SK-N-SH (cell line): Measurements from ENCODE around the gene HSPG2. TPM values are rescaled to one million over a fixed set of nuclear protein-coding genes. Genes with fewer than 3 reads are reported as not detected.

Experiments used
- CTCF ChIA-PET: fragments of 300-600, 350-600 bp; formaldehyde crosslinking; extraction: SDS; loops from one replicate; lab custom pipeline; 2021; lab: Yijun Ruan, JAX
- POLR2A ChIA-PET: fragments of 350-600 bp; sonication (Branson Sonifier 250); formaldehyde crosslinking; extraction: SDS; loops from one replicate; lab custom pipeline; 2020; ENCODE audit warnings: antibody characterized with exemption, inconsistent platforms; lab: Yijun Ruan, JAX
- DNase-seq: peaks from one replicate; pipeline ENCODE4 v3.0.0; 2012
- H2AFZ ChIP-seq: fragments of 200-600 bp; sonication (generic); 2 replicates; pipeline ENCODE4 v1.8.1; 2016; ENCODE audit warnings: antibody characterized with exemption, mild to moderate bottlenecking, low read depth
- H3F3A ChIP-seq: fragments of 200-600 bp; sonication (generic); replicated peaks from 2 replicates; pipeline ENCODE3; 2016; ENCODE audit warnings: antibody characterized with exemption, mild to moderate bottlenecking; ENCODE audit not compliant: insufficient read depth
- H3K27ac ChIP-seq, 2 experiments: fragments of 200-500 bp in 1 of 2; fragments of 200-600 bp in 1 of 2; sonication (Bioruptor generic) in 1 of 2; sonication (generic), shearing (Covaris generic) in 1 of 2; 2 replicates each; pipeline versions ENCODE4 v1.5.1 to v1.6.1; 2014 to 2016; ENCODE audit warnings: low read depth in 2 of 2, inconsistent platforms in 1 of 2, low read length in 1 of 2, mild to moderate bottlenecking in 1 of 2, mixed read lengths in 1 of 2
- H3K27me3 ChIP-seq: fragments of 200-600 bp; sonication (generic), shearing (Covaris generic); 2 replicates; pipeline ENCODE4 v1.6.1; 2016; ENCODE audit warnings: mixed run types; ENCODE audit not compliant: insufficient read depth
- H3K36me3 ChIP-seq, 2 experiments: fragments of 200-500 bp in 1 of 2; fragments of 200-600 bp in 1 of 2; sonication (Bioruptor generic) in 1 of 2; sonication (generic) in 1 of 2; replicated peaks in 1 of 2; 2 replicates each; pipeline versions ENCODE3 to v1.5.1; 2014 to 2016; ENCODE audit warnings: low read length in 1 of 2, mild to moderate bottlenecking in 1 of 2; ENCODE audit not compliant: insufficient read depth in 2 of 2, control insufficient read depth in 1 of 2
- H3K4me1 ChIP-seq, 2 experiments: fragments of 200-500 bp in 1 of 2; fragments of 200-600 bp in 1 of 2; sonication (Bioruptor generic) in 1 of 2; sonication (generic), shearing (Covaris generic) in 1 of 2; 2 replicates each; pipeline versions ENCODE4 v1.5.1 to v1.6.1; 2014 to 2016; ENCODE audit warnings: low read depth in 1 of 2, low read length in 1 of 2, mixed run types in 1 of 2; ENCODE audit not compliant: insufficient read depth in 2 of 2, control insufficient read depth in 1 of 2
- H3K4me2 ChIP-seq: fragments of 200-600 bp; sonication (generic), shearing (Covaris generic); 2 replicates; pipeline ENCODE4 v1.6.1; 2017; ENCODE audit warnings: mixed run types
- H3K4me3 ChIP-seq, 2 experiments: fragments of 200-500 bp in 1 of 2; fragments of 200-600 bp in 1 of 2; sonication (Bioruptor generic) in 1 of 2; sonication (generic), shearing (Covaris generic) in 1 of 2; 2 replicates each; pipeline versions ENCODE4 v1.5.1 to v1.8.1; 2014 to 2016; ENCODE audit warnings: low read depth in 2 of 2, inconsistent platforms in 1 of 2, low read length in 1 of 2, mild to moderate bottlenecking in 1 of 2, mixed read lengths in 1 of 2, moderate library complexity in 1 of 2
- H3K79me2 ChIP-seq: fragments of 200-600 bp; sonication (generic); 2 replicates; pipeline ENCODE4 v1.8.1; 2017; ENCODE audit warnings: mild to moderate bottlenecking; ENCODE audit not compliant: insufficient read depth
- H3K9ac ChIP-seq: fragments of 200-600 bp; sonication (generic); 2 replicates; pipeline ENCODE4 v1.6.1; 2017; ENCODE audit warnings: mixed run types
- H3K9me2 ChIP-seq: fragments of 200-600 bp; sonication (generic); 2 replicates; pipeline ENCODE4 v1.6.1; 2017; ENCODE audit warnings: mixed run types
- H3K9me3 ChIP-seq: fragments of 200-600 bp; sonication (generic); 2 replicates; pipeline ENCODE4 v1.6.1; 2017; ENCODE audit warnings: mixed run types, mild to moderate bottlenecking, moderate library complexity
- H4K20me1 ChIP-seq: fragments of 200-600 bp; sonication (generic); 2 replicates; pipeline ENCODE4 v1.6.1; 2017; ENCODE audit warnings: mild to moderate bottlenecking, mixed run types; ENCODE audit not compliant: insufficient read depth
- CHD2 ChIP-seq: fragments of 150-350 bp; IDR thresholded peaks from 2 replicates; pipeline ENCODE4 v1.6.1; 2018; ENCODE audit warnings: low read length; ENCODE audit not compliant: partially characterized antibody
- ELF1 ChIP-seq: IDR thresholded peaks from 2 replicates; pipeline ENCODE4 v1.4.0; 2012
- EZH2phosphoT487 ChIP-seq: fragments of 200-600 bp; sonication (generic); IDR thresholded peaks from 2 replicates; pipeline ENCODE4 v1.6.1; 2017; ENCODE audit warnings: low read depth, mixed run types, mild to moderate bottlenecking, antibody characterized with exemption, moderate library complexity, borderline replicate concordance
- FOSL2 ChIP-seq: IDR thresholded peaks from 2 replicates; pipeline ENCODE4 v1.4.0; 2012; ENCODE audit warnings: low read depth, mild to moderate bottlenecking, moderate library complexity, borderline replicate concordance
- FOXM1 ChIP-seq: IDR thresholded peaks from 2 replicates; pipeline ENCODE4 v1.4.0; 2012; ENCODE audit warnings: low read depth, mild to moderate bottlenecking
- GABPA ChIP-seq: IDR thresholded peaks from 2 replicates; pipeline ENCODE4 v1.4.0; 2012; ENCODE audit warnings: low read depth, mild to moderate bottlenecking
- GATA2 ChIP-seq: sonication (generic); formaldehyde crosslinking; IDR thresholded peaks from 2 replicates; pipeline ENCODE4 v1.5.0; 2020; ENCODE audit warnings: mild to moderate bottlenecking, missing genetic modification reagents
- JUND ChIP-seq: IDR thresholded peaks from 2 replicates; pipeline ENCODE4 v1.4.0; 2012
- MEF2A ChIP-seq: IDR thresholded peaks from 2 replicates; pipeline ENCODE4 v1.4.0; 2012; ENCODE audit warnings: low read depth, borderline replicate concordance
- MXI1 ChIP-seq: IDR thresholded peaks from 2 replicates; pipeline ENCODE4 v1.6.1; 2012; ENCODE audit warnings: mild to moderate bottlenecking, low read depth, low read length, improper control_type of control experiment
- RAD21 ChIP-seq: IDR thresholded peaks from 2 replicates; pipeline ENCODE4 v1.6.1; 2012; ENCODE audit warnings: mild to moderate bottlenecking, low read length
- RFX5 ChIP-seq: IDR thresholded peaks from 2 replicates; pipeline ENCODE4 v1.6.1; 2012; ENCODE audit warnings: mild to moderate bottlenecking, improper control_type of control experiment, low read length
- RXRA ChIP-seq: IDR thresholded peaks from 2 replicates; pipeline ENCODE4 v1.4.0; 2012; ENCODE audit warnings: low read depth, mild to moderate bottlenecking, borderline replicate concordance
- SIN3A ChIP-seq: IDR thresholded peaks from 2 replicates; pipeline ENCODE4 v1.6.1; 2012; ENCODE audit warnings: low read depth, mild to moderate bottlenecking, low read length, moderate library complexity, borderline replicate concordance
- TCF12 ChIP-seq: IDR thresholded peaks from 2 replicates; pipeline ENCODE4 v1.4.0; 2012
- TEAD4 ChIP-seq: IDR thresholded peaks from 2 replicates; pipeline ENCODE4 v1.4.0; 2012; ENCODE audit warnings: mild to moderate bottlenecking, borderline replicate concordance; ENCODE audit not compliant: insufficient read depth
- USF1 ChIP-seq: IDR thresholded peaks from 2 replicates; pipeline ENCODE4 v1.4.0; 2012; ENCODE audit warnings: low read depth, borderline replicate concordance
- USF2 ChIP-seq: fragments of 150-350 bp; IDR thresholded peaks from 2 replicates; pipeline ENCODE4 v1.6.1; 2017; ENCODE audit warnings: antibody characterized with exemption, low read length, low read depth, borderline replicate concordance
- ZBTB33 ChIP-seq: IDR thresholded peaks from 2 replicates; pipeline ENCODE4 v1.4.0; 2012; ENCODE audit warnings: low read depth, borderline replicate concordance
- WGBS: methylation state at CpG from one replicate; pipeline ENCODE4 v1.1.6; 2017; ENCODE audit warnings: low lambda C conversion rate; 5-methylcytosine and 5-hydroxymethylcytosine counted together
- polyA plus RNA-seq, 3 experiments: library from polyadenylated mRNA; depleted of rRNA; stranded (reverse); fragments of >200 nt; gene quantifications; 2 replicates each; pipeline ENCODE4 v1.2.3, GENCODE V29; 2012

Gene HSPG2
- polyA plus RNA-seq, 1 of the 3 experiments (the other 2 are of a cell fraction): 28.9 TPM

GRCh38 chr1:21823980-21824702 lies 113.0 kb downstream of the HSPG2 start:
- peaks cover 14 to 38% of the 10 kb centered on the region in 2 experiments for H3K36me3 ChIP-seq
- H3K79me2 ChIP-seq: no peaks in the 10 kb centered on the region
- no peak for DNase-seq
- POLR2A ChIA-PET: no interaction called here
- no peaks in the 10 kb centered on the region for H4K20me1 ChIP-seq
- H3K9ac ChIP-seq: no peak overlapping the region
- H3K4me2 ChIP-seq: no peak overlapping the region
- H3K27me3 ChIP-seq: no peaks in the 10 kb centered on the region
- H3K9me3 ChIP-seq: no peaks in the 10 kb centered on the region
- H3K4me1 ChIP-seq: no peaks in the 10 kb centered on the region
- TF ChIP-seq MXI1 (no peak), FOXM1 (no peak), JUND (no peak)
- TF ChIP-seq, all 33 proteins: peak for 0
- WGBS: 88% methylated on average over 15 of the region's 22 CpGs
- H3K4me3 ChIP-seq: no peak overlapping the region
- H3F3A ChIP-seq: no peaks in the 10 kb centered on the region
- no peak overlapping the region for H3K27ac ChIP-seq
- CTCF ChIA-PET: interaction anchor here (1.4 kb wide), 1 partner anchor 10 kb away, joined by 5 read pairs; no protein-coding TSS in a partner anchor
- no peaks in the 10 kb centered on the region for H3K9me2 ChIP-seq
- no peak overlapping the region for H2AFZ ChIP-seq

GRCh38 chr1:21823206-21823979 lies 113.7 kb downstream of the HSPG2 start:
- CTCF ChIA-PET: interaction anchor here (1.4 kb wide), 1 partner anchor 9 kb away, joined by 5 read pairs; no protein-coding TSS in a partner anchor
- H3K36me3 ChIP-seq: peaks cover 14 to 32% of the 10 kb centered on the region in 2 experiments

More at GRCh38 chr1:21823206-21823979, 113.7 kb downstream of the HSPG2 start:
- H3K9me3 ChIP-seq: no peaks in the 10 kb centered on the region
- H3K27ac ChIP-seq: no peak overlapping the region
- H3K4me2 ChIP-seq: no peak overlapping the region
- H3K27me3 ChIP-seq: no peaks in the 10 kb centered on the region
- H2AFZ ChIP-seq: no peak overlapping the region
- H3K9ac ChIP-seq: no peak overlapping the region
- H3K79me2 ChIP-seq: no peaks in the 10 kb centered on the region
- no peak overlapping the region for H3K4me3 ChIP-seq
- WGBS: 96% methylated on average over 38 of the region's 44 CpGs
- no peaks in the 10 kb centered on the region for H3K4me1 ChIP-seq
- peak; percentile 19 for DNase-seq
- POLR2A ChIA-PET: no interaction called here
- H3K9me2 ChIP-seq: no peaks in the 10 kb centered on the region
- no peaks in the 10 kb centered on the region for H4K20me1 ChIP-seq
- H3F3A ChIP-seq: peaks cover 2% of the 10 kb centered on the region
- no peak for TF ChIP-seq GABPA
- TF ChIP-seq USF2: no peak
- TF ChIP-seq CHD2: no peak
- TF ChIP-seq MEF2A: no peak
- TF ChIP-seq ZBTB33: no peak
- no peak for TF ChIP-seq TCF12
- no peak for TF ChIP-seq USF1
- TF ChIP-seq RFX5: no peak
- no peak for TF ChIP-seq FOSL2
- TF ChIP-seq ELF1: no peak
- no peak for TF ChIP-seq JUND
- no peak for TF ChIP-seq TEAD4
- no peak for TF ChIP-seq GATA2 (CRISPR knock-in tag)
- no peak for TF ChIP-seq SIN3A
- TF ChIP-seq RAD21: no peak
- TF ChIP-seq MXI1: no peak
- no peak for TF ChIP-seq EZH2phosphoT487
- no peak for TF ChIP-seq RXRA
